D341Med (cell line): ENCODE measurements around the gene OLIG1.

Experiments used
- DNase-seq: peaks from one replicate; pipeline ENCODE4 v3.0.0; 2012; ENCODE audit warnings: low spot score

OLIG1 gene

DNA sequence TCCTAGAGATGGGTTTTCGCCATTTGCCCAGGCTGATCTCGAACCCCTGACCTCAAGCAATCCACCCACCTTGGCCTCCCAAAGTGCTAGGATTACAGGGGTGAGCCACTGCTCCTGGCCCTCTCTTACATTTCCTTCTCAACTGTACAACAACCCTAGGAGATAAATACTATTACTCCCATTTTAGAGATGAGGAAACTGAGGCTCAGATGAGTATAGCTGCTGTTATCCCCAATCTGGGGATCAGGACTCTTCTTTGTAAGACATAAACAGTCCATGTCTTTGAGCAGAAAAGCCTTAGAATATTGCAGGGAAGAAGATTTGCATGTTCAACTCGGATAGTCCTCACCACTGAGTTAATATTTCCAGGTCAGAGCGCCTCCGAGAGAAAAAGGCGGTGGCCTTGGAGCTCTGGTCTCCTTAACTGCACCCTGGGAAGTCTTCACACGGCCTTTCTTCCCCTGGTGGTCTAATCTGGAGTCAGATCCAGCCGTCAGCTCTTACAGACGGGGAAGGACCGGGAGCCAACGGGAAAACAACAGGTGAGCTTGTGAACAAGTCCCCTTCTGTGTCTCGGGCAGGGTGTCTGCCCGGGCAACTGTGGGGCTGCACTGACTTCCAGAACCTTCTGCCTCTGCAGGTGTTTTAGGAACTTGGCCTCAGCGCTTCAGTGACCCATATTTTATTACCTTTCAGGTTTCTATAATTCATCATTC is 5.9 kb upstream of the OLIG1 start:
- no peak for DNase-seq

GRCh38 chr21:33064623-33065390 is 5.1 kb upstream of the OLIG1 start:
- no peak for DNase-seq

GRCh38 chr21:33067043-33067442 is 2.9 kb upstream of the OLIG1 start:
- DNase-seq: no peak

DNA sequence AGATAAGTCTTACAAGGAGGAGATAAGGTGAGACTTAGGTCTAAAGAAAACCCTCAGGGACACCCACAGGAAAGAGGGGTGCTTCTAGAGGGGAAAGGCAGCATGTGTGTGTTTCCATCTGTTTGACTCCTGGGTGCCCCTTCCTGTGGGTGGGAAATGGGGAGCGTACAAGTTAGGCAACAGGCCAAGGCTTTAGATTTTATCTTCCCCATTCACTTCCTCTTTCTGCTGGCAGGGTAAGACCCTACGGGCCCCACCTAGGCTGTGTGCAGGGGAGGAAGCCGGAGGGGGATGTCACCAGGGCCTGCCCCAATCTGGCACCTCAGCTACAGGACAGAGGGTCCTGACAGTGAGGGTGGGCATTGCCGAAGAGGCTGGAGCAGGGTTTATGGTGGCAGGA is 2.5 kb upstream of the OLIG1 start:
- DNase-seq: no peak

- DNase-seq: no peak
Measured at GRCh38 chr21:33069243-33069642, 698 bp upstream of the OLIG1 start.

DNA sequence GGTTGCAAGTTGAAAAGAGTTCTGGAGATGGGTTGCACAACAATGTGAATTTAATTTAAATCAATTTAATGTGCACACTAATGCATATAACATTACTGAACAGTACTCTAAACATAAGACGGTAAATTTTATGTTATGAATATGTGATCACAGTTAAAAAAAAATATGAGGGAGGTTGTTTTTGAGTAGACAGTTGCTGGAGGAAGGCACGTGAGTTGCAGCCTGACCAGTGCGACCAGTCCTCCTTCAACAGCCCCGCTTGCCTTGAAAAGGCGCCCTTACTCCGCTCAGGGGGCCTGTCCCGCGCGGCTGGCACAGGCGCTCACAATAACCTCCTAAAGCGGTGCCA is 322 bp upstream of the OLIG1 start:
- no peak for DNase-seq

- peak; percentile 67 for DNase-seq
Measured at GRCh38 chr21:33070744-33070997, 730 bp downstream of the OLIG1 start.

GRCh38 chr21:33070998-33071769 is 1.2 kb downstream of the OLIG1 start:
- DNase-seq: peak; percentile 58

DNA sequence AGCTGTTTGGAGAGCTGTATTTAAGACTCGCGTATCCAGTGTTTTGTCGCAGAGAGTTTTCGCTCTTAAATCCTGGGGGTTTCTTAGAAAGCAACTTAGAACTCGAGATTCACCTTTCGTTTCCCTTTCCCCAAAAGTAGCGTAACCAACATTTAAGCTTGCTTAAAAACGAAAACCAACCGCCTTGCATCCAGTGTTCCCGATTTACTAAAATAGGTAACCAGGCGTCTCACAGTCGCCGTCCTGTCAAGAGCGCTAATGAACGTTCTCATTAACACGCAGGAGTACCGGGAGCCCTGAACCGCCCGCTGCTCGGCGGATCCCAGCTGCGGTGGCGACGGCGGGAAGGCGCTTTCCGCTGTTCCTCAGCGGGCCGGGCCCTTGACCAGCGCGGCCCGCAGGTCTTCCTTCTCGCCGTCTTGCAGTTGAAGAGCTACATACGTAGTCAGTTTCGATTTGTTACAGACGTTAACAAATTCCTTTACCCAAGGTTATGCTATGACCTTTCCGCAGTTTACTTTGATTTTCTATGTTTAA is 1.9 kb downstream of the OLIG1 start:
- peak; percentile 56 for DNase-seq

GRCh38 chr21:33073636-33074035 is 3.7 kb downstream of the OLIG1 start:
- no peak for DNase-seq

- no peak for DNase-seq
Measured at GRCh38 chr21:33075128-33075527, 5.2 kb downstream of the OLIG1 start.

- DNase-seq: no peak
Measured at GRCh38 chr21:33075596-33076195, 5.8 kb downstream of the OLIG1 start.

DNA sequence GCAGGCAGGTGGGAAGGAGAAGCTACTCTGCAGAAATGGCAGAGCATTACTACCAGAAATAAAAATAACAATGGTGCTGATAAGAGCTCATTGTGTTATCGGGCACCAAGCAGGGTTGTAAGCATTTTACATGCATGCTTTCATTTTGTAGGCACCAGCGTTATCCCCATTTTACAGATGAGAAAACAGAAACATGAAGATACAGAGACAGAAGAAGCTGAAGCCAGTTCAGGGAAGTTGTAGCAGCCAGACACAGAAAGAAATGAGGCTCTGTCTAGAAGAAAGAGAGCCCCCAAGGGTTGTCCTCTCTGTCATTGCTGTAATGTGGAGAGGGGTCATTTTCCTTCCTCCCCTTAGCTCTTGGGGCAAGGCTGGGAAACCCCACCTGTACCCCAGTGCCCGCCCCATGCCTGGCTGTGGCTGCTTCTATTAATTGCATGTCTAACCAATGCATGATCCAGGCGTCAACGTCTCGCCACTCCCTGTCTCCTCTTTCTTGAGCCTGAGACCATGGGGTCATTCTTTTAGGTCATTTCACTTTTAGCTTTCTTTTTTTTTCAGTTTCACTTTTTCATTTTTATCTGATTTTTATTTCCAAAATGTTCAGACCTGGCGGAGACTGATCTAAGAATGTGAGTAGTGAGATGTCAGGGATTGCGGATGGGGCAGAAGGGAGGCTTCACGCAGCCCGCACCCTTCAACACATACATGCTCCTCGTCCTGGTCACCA is 6.8 kb downstream of the OLIG1 start:
- DNase-seq: no peak

DNA sequence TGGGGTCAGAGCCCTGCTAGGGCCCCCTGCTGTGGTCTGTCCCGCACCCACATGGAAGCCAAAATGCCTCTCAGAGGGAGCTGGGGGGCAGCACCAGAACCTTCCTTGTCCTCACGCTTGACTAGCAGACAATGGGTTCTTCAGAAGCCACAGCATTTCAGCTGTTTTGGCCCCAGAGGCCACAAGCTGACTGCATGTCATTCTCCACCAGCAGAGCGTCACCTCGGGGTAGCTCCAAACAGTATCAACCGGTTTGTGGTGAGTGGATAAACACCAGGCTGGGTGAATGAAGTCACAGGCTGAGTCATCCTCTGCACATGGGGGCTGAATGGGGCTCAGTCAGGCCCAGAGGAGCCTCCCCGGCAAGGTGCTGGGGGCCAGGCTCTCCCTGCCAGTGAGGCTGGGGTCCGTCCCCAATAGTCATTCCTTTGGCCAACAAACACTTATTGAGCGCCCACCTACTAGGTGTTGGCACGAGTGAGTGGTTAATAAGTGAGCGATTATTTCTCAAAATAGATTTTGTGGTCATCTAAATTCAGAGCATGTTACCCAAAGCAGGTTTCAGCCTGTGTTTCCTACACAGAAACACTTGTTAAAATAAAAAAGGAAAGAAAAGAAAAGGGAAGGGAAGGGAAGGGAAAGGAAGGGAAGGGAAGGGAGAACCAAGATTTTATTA is 9.1 kb downstream of the OLIG1 start:
- no peak for DNase-seq

GRCh38 chr21:33080376-33080775 is 10.4 kb downstream of the OLIG1 start:
- no peak for DNase-seq

DNA sequence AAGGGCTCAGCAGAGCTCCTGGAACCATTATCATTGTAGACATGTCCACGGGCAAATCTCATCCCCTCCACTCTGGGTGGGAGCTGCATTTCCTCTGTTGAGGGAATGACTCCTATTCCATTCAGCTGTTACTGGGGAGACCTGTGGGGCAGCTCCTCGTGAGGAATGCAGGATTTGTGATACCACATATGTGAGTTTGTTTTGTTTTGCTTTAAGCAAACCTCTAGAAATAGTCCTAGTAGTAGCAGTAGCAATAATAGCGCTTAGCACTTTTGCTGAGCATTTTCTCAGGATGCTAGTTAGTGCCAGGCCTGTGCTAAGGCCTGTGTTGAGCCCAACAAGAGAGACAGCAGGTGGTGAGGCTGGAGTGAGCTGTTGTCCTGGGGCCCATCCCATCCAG is 10.8 kb downstream of the OLIG1 start:
- DNase-seq: no peak

- no peak for DNase-seq
Measured at GRCh38 chr21:33088384-33088783, 18.4 kb downstream of the OLIG1 start.

DNA sequence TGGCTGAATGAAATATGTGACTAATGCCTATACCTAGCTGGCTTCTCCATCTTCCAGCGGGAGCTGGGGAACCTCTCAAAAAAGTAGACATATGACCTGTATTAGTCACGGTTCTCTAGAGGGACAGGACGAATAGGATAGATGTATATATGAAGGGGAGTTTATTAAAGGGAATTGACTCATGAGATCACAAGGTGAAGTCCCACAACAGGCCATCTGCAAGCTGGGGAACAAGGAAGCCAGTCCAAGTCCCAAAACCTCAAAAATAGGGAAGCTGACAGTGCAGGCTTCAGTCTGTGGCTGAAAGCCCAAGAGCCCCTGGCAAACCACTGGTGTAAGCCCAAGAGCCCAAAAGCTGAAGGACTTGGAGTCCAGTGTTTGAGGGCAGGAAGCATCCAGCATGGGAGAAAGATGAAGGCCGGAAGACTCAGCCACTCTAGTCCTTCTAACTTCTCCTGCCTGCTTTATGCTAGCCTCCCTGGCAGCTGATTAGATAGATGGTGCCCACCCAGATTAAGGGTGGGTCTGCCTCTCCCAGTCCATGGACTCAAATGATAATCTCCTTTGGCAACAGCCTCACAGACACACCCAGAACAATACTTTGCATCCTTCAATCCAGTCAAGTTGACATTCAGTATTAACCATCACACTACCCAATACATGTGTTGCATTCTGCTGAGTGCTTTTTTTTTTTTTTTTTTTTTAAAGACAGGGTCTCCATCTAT is 19.6 kb downstream of the OLIG1 start:
- DNase-seq: no peak

DNA sequence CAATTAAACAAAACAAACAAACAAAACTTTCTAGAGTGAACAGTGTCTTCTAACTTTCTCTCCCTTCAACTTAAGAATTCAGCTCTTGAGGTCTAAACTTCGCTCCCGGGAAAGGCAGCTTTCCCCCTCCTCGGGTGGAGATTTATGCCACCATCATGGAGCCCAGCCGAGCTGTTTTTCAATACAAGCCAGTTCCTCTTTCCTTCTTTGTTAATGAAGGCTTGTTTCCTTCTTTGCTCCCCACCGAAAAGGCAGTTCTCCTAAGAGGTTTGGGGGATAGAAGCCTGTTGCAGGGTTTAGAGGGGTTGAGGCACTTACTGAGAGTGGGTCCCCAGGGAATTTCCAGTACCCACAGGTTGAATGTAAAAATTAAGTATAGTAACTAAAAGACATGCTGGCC is 26.5 kb downstream of the OLIG1 start:
- DNase-seq: no peak

DNA sequence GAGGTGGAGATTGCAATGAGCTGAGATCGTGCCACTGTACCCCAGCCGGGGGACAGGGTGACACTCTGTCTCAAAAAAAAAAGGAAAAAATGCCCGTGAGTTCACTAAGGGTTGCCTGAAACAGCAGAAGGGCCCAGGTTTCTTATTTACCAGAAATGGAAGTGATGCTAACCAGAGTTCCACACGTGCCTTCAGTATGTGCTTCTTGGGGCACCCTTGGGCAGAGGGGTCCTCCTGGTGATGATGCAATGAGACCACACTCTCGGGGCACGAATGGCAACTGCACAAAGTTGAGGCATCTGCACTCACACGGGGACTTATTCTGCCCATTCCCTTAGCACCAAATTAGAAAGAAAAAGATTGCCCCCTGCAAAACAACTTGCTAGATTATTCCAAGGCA is 29.2 kb downstream of the OLIG1 start:
- no peak for DNase-seq
